Hair follicle dermal papilla cell (primary cell): ENCODE measurements around the gene KIF15. TPM values are rescaled to one million over a fixed set of nuclear protein-coding genes. Genes with fewer than 3 reads are reported as not detected.

Source experiments
- total RNA-seq: library from RNA; depleted of rRNA; stranded (reverse); fragments of >200 nt; gene quantifications from 2 replicates; pipeline ENCODE4 v1.2.3, GENCODE V29; 2012

KIF15 gene
- total RNA-seq = 1.3 and 1.8 TPM in 2 replicates

GRCh38 chr3:44761424-44762169 is at the start of gene KIF15, which contains the start of gene KIAA1143:
Gene KIF15 (plus strand): TSS chr3:44761794. CDS start chr3:44761866, 72 bp downstream.
Gene KIAA1143 (minus strand): TSS chr3:44761619. CDS start chr3:44761602, 17 bp downstream.

GRCh38 chr3:44712455-44713075 is 49.0 kb upstream of the KIF15 start, which contains the start of gene ZNF502:
Gene ZNF502 (plus strand): TSS chr3:44712660. CDS start chr3:44720262, 7,602 bp downstream.

GRCh38 chr3:44729384-44729910 is 32.1 kb upstream of the KIF15 start, which contains the start of gene ZNF501:
Gene ZNF501 (plus strand): TSS chr3:44729635. CDS start chr3:44734422, 4,787 bp downstream.

GRCh38 chr3:44861412-44862225 is 100.0 kb downstream of the KIF15 start, which contains the start of gene TMEM42:
Gene TMEM42 (plus strand): TSS chr3:44861912. CDS start chr3:44861925, 13 bp downstream.

GRCh38 chr3:44874308-44874707 is 112.7 kb downstream of the KIF15 start, which contains the start of gene TGM4:
Gene TGM4 (plus strand): TSS chr3:44874608. CDS start chr3:44874679, 71 bp downstream.

Other genes with a start within 250 kb of the KIF15 start
- 7.2 and 10.5 TPM in 2 replicates for gene ZKSCAN7, start 206.6 kb upstream of the KIF15 start, total RNA-seq
- 1.7 and 3.9 TPM in 2 replicates for gene ZNF660, start 176.8 kb upstream of the KIF15 start, total RNA-seq
- 19.8 and 19.9 TPM in 2 replicates for gene ZNF197, start 136.8 kb upstream of the KIF15 start, total RNA-seq
- gene ZNF35, start 113.1 kb upstream of the KIF15 start, total RNA-seq = 23.3 and 26.8 TPM in 2 replicates
- 6.6 and 8.8 TPM in 2 replicates for gene ZNF502, start 49.1 kb upstream of the KIF15 start, total RNA-seq
- 7.0 and 10.4 TPM in 2 replicates for gene ZNF501, start 32.2 kb upstream of the KIF15 start, total RNA-seq
- 22.5 and 23.5 TPM in 2 replicates for gene KIAA1143, start 175 bp upstream of the KIF15 start, total RNA-seq
- gene TMEM42, start 100.1 kb downstream of the KIF15 start, total RNA-seq = 14.0 and 14.8 TPM in 2 replicates
- not detected in 2 replicates for gene TGM4, start 112.8 kb downstream of the KIF15 start, total RNA-seq
- gene ZDHHC3, start 214.4 kb downstream of the KIF15 start, total RNA-seq = 84.9 and 85.6 TPM in 2 replicates
- 31.5 and 51.4 TPM in 2 replicates for gene EXOSC7, start 214.4 kb downstream of the KIF15 start, total RNA-seq